ELF-1 (cell line): ENCODE data around the gene AKAP13.
A peak's percentile ranks its signal among the peaks of the same experiment; 100 is the strongest.

Experiments used
- DNase-seq: peaks from one replicate; pipeline ENCODE4 v3.0.0-alpha.2; 2016; ENCODE audit warnings: low read depth, low spot score

The AKAP13 gene

DNA sequence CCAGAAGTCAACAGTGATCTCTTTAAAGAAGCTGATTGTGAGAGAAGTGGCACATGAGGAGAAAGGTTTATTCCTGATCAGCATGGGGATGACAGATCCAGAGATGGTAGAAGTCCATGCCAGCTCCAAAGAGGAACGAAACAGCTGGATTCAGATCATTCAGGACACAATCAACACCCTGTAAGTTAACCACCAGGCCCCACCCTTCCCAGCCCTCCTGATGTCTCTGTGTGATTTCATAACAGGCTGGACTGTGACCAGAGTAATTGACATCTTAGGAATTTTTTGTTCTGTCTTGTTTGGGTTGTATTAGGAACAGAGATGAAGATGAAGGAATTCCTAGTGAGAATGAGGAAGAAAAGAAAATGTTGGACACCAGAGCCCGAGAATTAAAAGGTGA is 346.7 kb downstream of the AKAP13 start:
- DNase-seq = no peak

- peak; percentile 59 for DNase-seq
Measured at GRCh38 chr15:85730001-85730820, 349.8 kb downstream of the AKAP13 start.

- no peak for DNase-seq
Measured at GRCh38 chr15:85733416-85733815, 353.0 kb downstream of the AKAP13 start.

DNA sequence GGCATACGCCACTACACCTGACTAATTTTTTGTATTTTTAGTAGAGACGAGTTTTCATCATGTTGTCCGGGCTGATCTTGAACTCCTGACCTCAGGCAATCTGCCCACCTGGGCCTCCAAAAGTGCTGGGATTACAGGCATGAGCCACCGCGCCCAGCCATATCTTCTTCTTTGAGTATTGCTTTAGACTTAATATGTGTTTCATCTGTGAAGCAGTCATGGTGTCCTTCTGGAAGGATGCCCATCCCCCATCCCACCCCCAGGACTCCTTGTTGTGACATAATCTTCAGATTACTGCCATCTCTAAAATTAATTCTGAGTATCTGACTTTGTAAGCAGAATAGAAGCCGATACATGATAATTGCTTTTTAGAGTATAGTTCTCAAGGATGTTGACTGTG is 356.7 kb downstream of the AKAP13 start:
- no peak for DNase-seq

- DNase-seq = peak; percentile 64
Measured at GRCh38 chr15:85741021-85741421, 360.6 kb downstream of the AKAP13 start.

GRCh38 chr15:85741662-85742061 is 361.3 kb downstream of the AKAP13 start:
- DNase-seq = no peak

DNA sequence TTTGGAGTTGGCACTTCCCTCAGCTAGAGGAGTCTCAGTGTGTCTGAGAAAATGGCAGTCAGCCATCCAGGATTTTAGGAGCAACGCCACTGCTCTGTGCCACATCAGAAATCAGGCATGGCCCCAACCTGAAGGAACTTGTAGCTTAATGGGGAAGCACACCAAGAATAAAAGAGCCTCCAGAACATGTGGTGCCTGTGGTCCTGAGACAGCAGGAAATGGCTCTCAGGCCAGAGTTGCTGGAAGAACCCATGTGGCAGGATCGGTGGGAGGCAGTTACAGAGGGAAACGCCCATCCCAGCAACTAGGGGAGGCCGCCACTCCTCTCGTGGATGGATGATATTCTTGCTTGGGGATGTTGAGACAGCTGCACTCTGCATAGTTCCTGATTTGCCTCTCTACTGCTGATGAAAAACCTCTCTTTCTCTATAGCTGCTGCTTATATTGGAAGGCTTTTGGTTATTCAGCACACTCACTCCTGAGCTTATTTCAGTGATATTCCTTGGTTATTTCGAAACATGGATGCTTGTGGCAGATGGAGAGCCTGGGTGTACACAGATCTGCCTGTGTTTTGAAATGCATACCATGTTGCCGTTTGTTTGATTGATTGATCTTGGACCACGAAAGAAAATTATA is 361.9 kb downstream of the AKAP13 start:
- no peak for DNase-seq

DNA sequence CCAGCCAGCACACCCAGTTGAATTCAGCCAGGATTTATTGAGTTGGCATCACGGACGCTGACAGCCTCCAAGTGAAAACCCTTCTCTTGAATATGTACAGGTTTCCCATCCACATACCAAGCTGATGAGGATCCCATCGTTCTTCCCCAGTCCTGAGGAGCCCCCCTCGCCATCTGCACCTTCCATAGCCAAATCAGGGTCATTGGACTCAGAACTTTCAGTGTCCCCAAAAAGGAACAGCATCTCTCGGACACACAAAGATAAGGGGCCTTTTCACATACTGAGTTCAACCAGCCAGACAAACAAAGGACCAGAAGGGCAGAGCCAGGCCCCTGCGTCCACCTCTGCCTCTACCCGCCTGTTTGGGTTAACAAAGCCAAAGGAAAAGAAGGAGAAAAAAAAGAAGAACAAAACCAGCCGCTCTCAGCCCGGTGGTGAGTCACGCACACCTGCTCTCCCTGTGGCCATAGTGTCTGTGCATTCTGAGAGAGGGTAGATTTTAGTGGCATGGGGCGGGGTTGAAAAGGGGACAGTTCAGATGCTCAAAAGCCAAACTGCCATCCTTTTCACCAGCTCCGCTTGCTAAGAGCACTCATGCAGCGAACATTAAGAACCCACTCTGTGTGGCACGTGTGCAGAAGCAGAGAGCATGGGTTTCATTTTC is 363.1 kb downstream of the AKAP13 start:
- no peak for DNase-seq

DNA sequence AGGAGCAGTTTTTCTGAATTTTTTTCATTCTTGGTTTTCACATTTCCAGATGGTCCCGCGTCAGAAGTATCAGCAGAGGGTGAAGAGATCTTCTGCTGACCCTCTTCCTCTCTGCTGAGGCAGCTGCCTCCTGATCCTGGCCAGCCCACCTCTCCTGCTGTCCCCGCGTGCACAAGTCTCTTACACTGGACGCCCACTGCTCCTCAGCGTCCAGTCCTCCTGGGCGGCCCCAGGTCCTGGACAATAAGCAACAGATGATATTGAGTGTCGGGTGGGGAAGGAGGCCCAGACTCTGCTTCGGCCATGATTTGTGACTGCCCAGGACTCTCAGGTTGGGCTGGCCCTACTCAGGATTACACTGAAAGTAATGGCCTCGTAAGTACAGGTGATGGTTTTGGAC is 364.2 kb downstream of the AKAP13 start:
- DNase-seq = no peak

- no peak for DNase-seq
Measured at GRCh38 chr15:85745023-85745422, 364.6 kb downstream of the AKAP13 start.

- DNase-seq = no peak
Measured at GRCh38 chr15:85745525-85746150, 365.2 kb downstream of the AKAP13 start.

DNA sequence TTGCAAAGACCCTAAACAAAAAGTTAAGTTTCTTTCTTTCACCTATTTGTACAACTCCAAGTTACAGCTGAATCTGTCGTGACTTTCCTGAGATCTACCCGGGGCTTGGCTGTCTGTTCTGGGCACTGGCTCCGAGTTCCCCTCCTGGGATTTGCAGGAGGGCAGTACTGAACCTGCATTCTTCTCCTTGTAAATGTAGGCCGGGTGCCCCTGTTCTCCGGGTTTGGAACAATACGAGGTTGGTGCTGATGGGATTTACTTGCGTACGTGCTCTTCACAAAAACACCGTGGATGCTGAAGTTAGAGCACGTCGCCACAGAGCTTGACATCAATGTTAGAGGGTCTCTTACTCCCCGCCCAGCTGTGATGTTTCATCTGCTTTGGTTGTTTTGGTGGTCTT is 366.2 kb downstream of the AKAP13 start:
- no peak for DNase-seq

DNA sequence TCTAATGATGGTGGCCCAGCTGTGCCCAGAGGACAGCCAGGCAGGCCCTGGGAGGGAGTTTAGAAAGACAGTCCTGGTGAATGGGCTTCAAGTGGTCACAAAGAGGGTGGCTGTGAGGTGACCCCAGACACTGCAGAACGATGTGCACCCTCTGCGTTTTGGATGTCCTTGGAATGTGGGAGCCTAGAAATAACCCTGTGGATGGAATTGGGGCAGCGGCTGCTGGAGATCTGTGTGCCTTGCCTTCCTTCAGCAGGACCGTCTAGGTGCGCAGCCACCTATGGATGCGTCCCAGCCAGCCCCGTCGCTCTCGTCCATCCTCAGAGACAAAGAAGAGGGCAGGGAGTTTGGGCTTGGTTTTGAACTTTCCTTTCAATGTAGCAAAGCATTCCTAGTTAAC is 367.8 kb downstream of the AKAP13 start:
- no peak for DNase-seq

DNA sequence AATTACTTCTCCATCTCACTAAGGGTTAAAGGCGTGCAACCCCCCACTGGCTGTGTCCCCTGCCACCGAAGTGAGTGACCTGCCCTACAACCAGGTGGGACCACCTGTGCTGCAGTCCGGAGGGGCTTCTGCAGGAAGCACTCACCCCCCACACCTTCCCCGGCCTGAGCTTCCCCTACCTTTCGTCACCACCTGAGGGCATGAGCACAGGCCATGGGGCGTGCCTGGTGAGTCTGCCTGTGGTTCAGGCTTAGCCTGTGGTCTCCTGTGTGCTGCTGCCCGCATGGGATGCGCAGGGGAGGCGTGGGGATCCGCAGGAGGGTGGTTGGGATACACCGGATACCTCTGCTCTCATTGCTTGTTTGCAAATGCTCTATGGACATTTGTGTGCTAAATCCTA is 368.3 kb downstream of the AKAP13 start:
- DNase-seq = peak; percentile 59

- no peak for DNase-seq
Measured at GRCh38 chr15:85749261-85750151, 369.1 kb downstream of the AKAP13 start.

GRCh38 chr15:85750319-85751290 is 370.2 kb downstream of the AKAP13 start:
- DNase-seq = no peak

DNA sequence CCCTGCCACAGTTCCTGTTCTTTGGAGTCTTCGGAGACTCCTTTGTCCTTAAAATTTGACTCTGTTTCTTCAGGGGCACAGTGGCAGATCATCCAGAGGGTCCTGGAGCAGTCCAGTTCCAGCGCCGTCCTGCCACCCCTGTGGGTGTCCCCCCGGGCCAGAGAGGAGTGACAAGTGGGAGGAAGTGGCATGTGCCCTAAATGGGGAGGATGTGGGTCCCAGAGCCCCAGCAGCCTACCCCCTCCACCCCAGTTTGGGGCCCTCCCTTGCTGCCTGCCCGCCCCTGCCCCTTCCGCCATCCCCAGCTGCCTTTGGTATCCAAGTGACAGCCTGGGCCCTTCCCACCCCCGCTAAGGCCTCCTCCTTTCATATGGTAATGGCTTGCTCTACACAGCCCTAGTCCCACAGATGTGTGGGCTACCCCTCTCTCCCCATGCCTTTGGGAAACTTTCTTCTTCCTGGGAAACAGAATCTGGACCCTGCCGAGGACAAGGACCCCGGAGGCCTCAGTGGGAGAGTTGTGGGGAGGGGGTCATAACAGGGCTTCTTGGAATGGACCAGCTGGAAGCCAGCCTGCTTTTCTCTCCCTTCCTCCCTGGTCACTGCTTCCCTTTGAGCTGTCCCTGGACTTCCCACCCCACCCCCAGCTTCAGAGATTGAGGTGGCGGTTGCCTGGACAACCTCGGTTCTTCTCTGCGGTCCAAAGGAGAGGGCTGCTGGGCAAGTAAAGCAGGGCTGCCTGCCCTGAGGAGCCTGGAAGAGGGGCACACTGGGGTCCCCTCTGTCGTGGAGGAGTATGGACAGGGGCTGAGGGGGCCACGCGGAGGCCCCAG is 371.1 kb downstream of the AKAP13 start:
- DNase-seq = peak; percentile 69

DNA sequence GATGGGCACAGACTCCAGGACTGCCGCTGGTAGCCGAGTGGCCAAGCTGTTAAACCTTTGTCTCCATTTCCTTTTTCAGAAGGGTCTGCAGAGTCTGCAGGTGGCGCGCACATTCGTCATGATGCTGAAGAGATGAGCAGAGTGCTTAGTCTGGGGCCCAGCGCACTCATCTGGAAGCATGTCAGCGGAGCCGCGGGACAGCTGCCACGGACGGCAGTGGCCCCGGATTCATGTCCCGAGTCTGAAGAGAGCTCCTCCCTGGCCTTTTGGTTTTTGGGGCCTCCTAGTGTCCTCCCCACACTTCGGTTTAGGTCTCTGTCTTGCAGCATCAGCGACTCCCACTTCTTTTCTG is 371.7 kb downstream of the AKAP13 start:
- DNase-seq = no peak

DNA sequence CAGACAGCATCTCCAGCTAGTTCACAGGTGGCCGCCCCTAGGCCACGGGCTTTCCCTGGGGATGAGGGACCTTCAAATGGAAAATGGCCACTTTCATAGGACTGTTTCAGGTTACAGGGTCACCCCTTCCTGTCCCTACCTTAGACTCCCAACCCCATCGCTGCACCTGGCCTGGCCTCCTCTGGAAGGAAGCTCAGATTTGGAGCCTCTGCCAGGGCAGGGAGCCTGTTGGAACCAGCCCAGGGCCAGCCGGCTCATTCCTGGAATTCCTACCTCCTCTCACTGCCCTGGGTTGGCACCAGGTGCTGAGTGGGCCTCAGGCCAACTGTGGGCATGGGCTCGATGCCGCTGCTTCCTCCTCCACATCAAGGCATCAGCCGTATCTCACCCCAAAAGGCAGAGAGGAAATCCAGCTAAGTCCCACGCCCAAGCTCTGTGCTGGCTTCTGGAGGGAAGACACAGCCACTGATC is 372.1 kb downstream of the AKAP13 start:
- no peak for DNase-seq
